ENCODE measurements around the gene TRIM24.

- no peak for TF ChIP-seq SUZ12 (IDR thresholded peaks at IDR 0.05; ENCODE audit: extremely low read depth, insufficient read depth, insufficient read length)
- no peak for TF ChIP-seq ZNF274 (IDR thresholded peaks at IDR 0.05; ENCODE audit: low read depth, low read length)
- no peak for TF ChIP-seq YY1 (IDR thresholded peaks at IDR 0.05; ENCODE audit: insufficient read depth, insufficient read length)
These were observed 110.7 kb downstream of the TRIM24 start for GRCh38 chr7:138570715-138571114.

All from NT2/D1 (cell line).